Neural progenitor cell (in vitro differentiated cells): ENCODE data around the gene SHLD2.
"Not testable (repeated sequence)": the region's sequence is repeated elsewhere in the genome, so short reads cannot be mapped to it uniquely, and the experiment has no call there.

Experiments used
- CTCF ChIP-seq: fragments of 200-600 bp; sonication (generic); IDR thresholded peaks from 2 replicates; pipeline ENCODE4 v1.5.1; 2017; ENCODE audit warnings: antibody characterized with exemption, mild to moderate bottlenecking
- EZH2 ChIP-seq: fragments of 200-600 bp; sonication (generic); IDR thresholded peaks from 2 replicates; pipeline ENCODE4 v1.6.1; 2017; ENCODE audit warnings: antibody characterized with exemption, mild to moderate bottlenecking, moderate library complexity

DNA sequence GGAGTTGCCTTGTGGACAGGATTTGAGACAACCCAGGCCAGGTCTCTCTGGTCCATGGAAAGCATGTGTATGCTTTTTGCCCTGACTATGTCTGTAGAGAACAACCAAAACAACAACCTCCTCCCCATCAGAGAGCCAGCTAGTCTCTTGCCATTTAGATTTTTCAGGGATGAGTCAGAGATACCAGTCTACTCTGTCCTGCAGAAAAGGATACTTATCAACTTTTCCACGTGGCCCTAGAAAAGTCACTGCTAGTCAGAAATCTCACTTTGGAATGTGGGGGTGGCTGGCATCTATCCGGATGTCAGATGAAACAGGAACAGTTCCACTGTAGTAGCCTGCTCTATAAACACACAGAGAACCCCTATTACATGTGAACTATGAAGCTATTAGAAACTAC is 116.8 kb downstream of the SHLD2 start:
- not testable (repeated sequence) for TF ChIP-seq CTCF, EZH2
